ENCODE measurements around the gene EGLN1.

Gene EGLN1

GRCh38 chr1:231420959-231421545 is 1.0 kb downstream of the EGLN1 start:
- peak; percentile 36 to 46 for DNase-seq

- peak in 1 of 2 experiments; percentile 1 for DNase-seq
Measured at GRCh38 chr1:231420299-231420958, 1.7 kb downstream of the EGLN1 start.

GRCh38 chr1:231419738-231420298 is 2.3 kb downstream of the EGLN1 start:
- DNase-seq, result no peak

- DNase-seq, result no peak
Measured at GRCh38 chr1:231419147-231419546, 2.9 kb downstream of the EGLN1 start.

- DNase-seq, result no peak
Measured at GRCh38 chr1:231418741-231419107, 3.4 kb downstream of the EGLN1 start.

GRCh38 chr1:231418101-231418740 is 3.9 kb downstream of the EGLN1 start:
- DNase-seq, result no peak

- no peak for DNase-seq
Measured at GRCh38 chr1:231417513-231417912, 4.6 kb downstream of the EGLN1 start.

- no peak for DNase-seq
Measured at GRCh38 chr1:231416901-231417300, 5.2 kb downstream of the EGLN1 start.

- no peak for DNase-seq
Measured at GRCh38 chr1:231415018-231415583, 7.0 kb downstream of the EGLN1 start.

- DNase-seq, result no peak
Measured at GRCh38 chr1:231414260-231415016, 7.6 kb downstream of the EGLN1 start.

- DNase-seq, result no peak
Measured at GRCh38 chr1:231413749-231414082, 8.4 kb downstream of the EGLN1 start.

GRCh38 chr1:231411036-231411531 is 11.0 kb downstream of the EGLN1 start:
- DNase-seq, result no peak

- DNase-seq, result no peak
Measured at GRCh38 chr1:231410036-231410612, 12.0 kb downstream of the EGLN1 start.

GRCh38 chr1:231408528-231409094 is 13.5 kb downstream of the EGLN1 start:
- DNase-seq, result no peak

- no peak for DNase-seq
Measured at GRCh38 chr1:231407547-231408396, 14.3 kb downstream of the EGLN1 start.

GRCh38 chr1:231407049-231407448 is 15.0 kb downstream of the EGLN1 start:
- no peak for DNase-seq

- no peak for DNase-seq
Measured at GRCh38 chr1:231404318-231404717, 17.8 kb downstream of the EGLN1 start.

- DNase-seq, result no peak
Measured at GRCh38 chr1:231401478-231401877, 20.6 kb downstream of the EGLN1 start.

- no peak for DNase-seq
Measured at GRCh38 chr1:231397886-231398671, 24.0 kb downstream of the EGLN1 start.

GRCh38 chr1:231396643-231397042 is 25.4 kb downstream of the EGLN1 start:
- DNase-seq, result no peak

Measured in activated CD4-positive, alpha-beta T cell treated with anti-CD3 and anti-CD28 coated beads, Interleukin-2, amount 50 U/mL, for 48 hours (primary cell).